ENCODE measurements around the gene LBP. TPM values are rescaled to one million over a fixed set of nuclear protein-coding genes. Genes with fewer than 3 reads are reported as not detected.

The LBP gene
- total and polyA plus RNA-seq, 2 donors (not counting 3 experiments of a cell fraction or from before 2014, with no cell fraction given): 0.03 TPM; not detected in 1

DNA sequence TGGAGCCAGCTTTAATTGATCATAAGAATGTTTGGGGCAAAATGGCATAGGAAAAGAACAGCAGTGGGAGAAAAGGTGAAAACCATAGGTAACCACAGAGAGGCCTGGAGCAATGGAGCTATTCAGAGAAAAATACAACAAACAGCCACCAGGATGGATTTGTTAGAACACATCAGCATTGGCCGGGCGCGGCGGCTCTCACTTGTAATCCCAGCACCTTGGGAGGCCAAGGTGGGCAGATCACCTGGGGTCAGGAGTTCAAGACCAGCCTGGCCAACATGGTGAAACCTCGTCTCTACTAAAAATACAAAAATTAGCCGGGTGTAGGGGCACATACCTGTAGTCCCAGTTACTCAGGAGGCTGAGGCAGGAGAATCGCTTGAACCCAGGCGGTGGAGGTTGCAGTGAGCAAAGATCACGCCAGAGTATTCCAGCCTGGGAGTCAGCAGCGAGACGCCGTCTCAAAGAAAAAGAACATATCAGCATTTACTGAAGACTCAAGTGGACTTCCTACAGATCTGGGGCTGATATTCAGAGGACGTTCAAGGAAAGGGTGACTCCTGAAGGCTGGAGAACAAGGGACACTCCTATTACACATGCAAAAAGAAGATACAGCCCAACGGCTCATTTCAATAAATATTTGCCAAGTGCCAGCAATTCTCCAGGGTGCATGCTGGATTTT lies 68.6 kb downstream of the LBP start:
- CTCF ChIA-PET: no interaction called here
- H3K9ac ChIP-seq (replicated peaks; ENCODE audit: extremely low read depth, insufficient read depth, low read length): no peak overlapping the region
- H3K27me3 ChIP-seq (ENCODE audit: control insufficient read depth in 2 of 2, insufficient read depth in 2 of 2, low read length in 2 of 2): no peaks in the 10 kb centered on the region
- BruUV-seq (replicated peaks): no TSS peak
- no peak overlapping the region for H2AFZ ChIP-seq (ENCODE audit: low read depth, low read length)
- DNase-seq (ENCODE audit: low read depth, low spot score) (no peak), FAIRE-seq (no peak)
- no peaks in the 10 kb centered on the region for H3K79me2 ChIP-seq (ENCODE audit: control insufficient read depth, insufficient read depth, low read length)
- intact Hi-C loops (cut with micrococcal nuclease) (no loop called here), dilution Hi-C loops (cut with MboI; ENCODE audit: extremely low pct_ligation_motif_present, low sequenced_read_pairs) (no loop called here)
- POLR2A ChIA-PET: no interaction called here
- H4K20me1 ChIP-seq (replicated peaks; ENCODE audit: control insufficient read depth, extremely low read depth, insufficient read depth, low read length): no peaks in the 10 kb centered on the region
- no peaks in the 10 kb centered on the region for H3K9me1 ChIP-seq (replicated peaks; ENCODE audit: control insufficient read depth, extremely low read depth, insufficient read depth, low read length)
- H3K4me2 ChIP-seq (ENCODE audit: insufficient read depth, low read length): no peak overlapping the region
- no peak overlapping the region for H3K27ac ChIP-seq (ENCODE audit: insufficient read depth, low read depth, low read length)
- no peaks in the 10 kb centered on the region for H3K9me3 ChIP-seq (replicated peaks; ENCODE audit: control insufficient read depth, insufficient read depth, low read length)
- no peak overlapping the region for H3K4me3 ChIP-seq (replicated peaks in 1 of 3; ENCODE audit: insufficient read depth in 1 of 3, low read depth in 1 of 3, low read length in 3 of 3)
- no peaks in the 10 kb centered on the region for H3K4me1 ChIP-seq (ENCODE audit: control insufficient read depth, extremely low read depth, insufficient read depth, low read length)
- TF ChIP-seq POLR2A (IDR thresholded peaks at IDR 0.05; ENCODE audit: low read depth, low read length) (no peak), EZH2 (IDR thresholded peaks at IDR 0.05; ENCODE audit: borderline replicate concordance, low read depth, low read length, severe bottlenecking) (no peak)
- H3K36me3 ChIP-seq (ENCODE audit: control insufficient read depth in 2 of 2, extremely low read depth in 1 of 2, insufficient read depth in 2 of 2, low read length in 2 of 2): peaks cover 13 to 14% of the 10 kb centered on the region in 2 experiments

DNA sequence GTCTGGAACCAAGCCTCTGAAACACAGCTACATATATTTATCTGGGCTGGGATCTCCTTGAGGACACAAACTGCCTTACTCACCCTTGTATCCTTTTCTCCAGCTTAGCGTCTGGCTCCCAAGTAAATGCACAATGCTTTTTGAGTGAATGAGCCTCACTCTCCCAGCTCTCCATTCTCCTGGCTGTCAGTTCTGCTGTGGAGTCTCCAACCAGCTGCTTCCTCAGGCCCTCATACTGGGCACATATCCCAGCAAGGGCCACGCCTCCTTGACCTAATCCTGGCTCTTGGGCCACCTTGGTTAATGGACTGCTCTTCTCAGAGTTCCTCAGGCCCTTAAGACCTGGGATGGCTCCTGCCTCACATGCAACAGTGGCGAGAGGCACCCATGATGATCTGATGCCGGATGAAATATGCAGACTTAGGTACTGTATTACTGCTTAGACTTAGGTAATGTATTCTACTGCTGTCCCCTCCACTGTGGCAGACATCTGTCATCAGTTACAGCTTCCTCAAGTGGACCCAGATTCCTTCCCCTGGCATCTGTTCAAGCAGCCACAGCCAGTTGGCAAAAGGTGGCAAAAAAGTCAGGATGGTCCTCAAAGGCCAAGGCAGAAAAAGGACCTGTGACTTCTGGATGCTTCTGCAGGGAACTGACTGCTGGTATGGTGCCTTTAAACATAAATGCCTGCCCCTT lies 72.4 kb downstream of the LBP start:
- peak; percentile 30 for TF ChIP-seq POLR2AphosphoS5 (IDR thresholded peaks at IDR 0.05; ENCODE audit: insufficient read depth, low read depth, low read length)
- TF ChIP-seq JUN (IDR thresholded peaks at IDR 0.05; ENCODE audit: borderline replicate concordance, insufficient read depth, insufficient read length, low read depth): no peak
- H3K4me3 ChIP-seq (replicated peaks in 1 of 3; ENCODE audit: insufficient read depth in 1 of 3, low read depth in 1 of 3, low read length in 3 of 3): no peak overlapping the region
- H3K9me1 ChIP-seq (replicated peaks; ENCODE audit: control insufficient read depth, extremely low read depth, insufficient read depth, low read length): no peaks in the 10 kb centered on the region
- no peaks in the 10 kb centered on the region for H3K27me3 ChIP-seq (ENCODE audit: control insufficient read depth in 2 of 2, insufficient read depth in 2 of 2, low read length in 2 of 2)
- no peaks in the 10 kb centered on the region for H4K20me1 ChIP-seq (replicated peaks; ENCODE audit: control insufficient read depth, extremely low read depth, insufficient read depth, low read length)
- no peak overlapping the region for H3K27ac ChIP-seq (ENCODE audit: insufficient read depth, low read depth, low read length)
- no peaks in the 10 kb centered on the region for H3K9me3 ChIP-seq (replicated peaks; ENCODE audit: control insufficient read depth, insufficient read depth, low read length)
- ChIA-PET POLR2A (interaction anchor here (1.1 kb wide), 1 partner anchor 54 kb away, joined by 3 read pairs; the partner anchor contains the start of gene RALGAPB), CTCF (interaction anchor here (0.9 to 2.8 kb wide), 6 partner anchors 10 to 345 kb away, joined by 3 to 17 read pairs (median 4); partner anchors contain the start of gene SNHG17)
- H3K4me2 ChIP-seq (ENCODE audit: insufficient read depth, low read length): no peak overlapping the region
- dilution Hi-C loops (cut with MboI; ENCODE audit: extremely low pct_ligation_motif_present, low sequenced_read_pairs): no loop called here
- H3K4me1 ChIP-seq (ENCODE audit: control insufficient read depth, extremely low read depth, insufficient read depth, low read length): no peaks in the 10 kb centered on the region
- H2AFZ ChIP-seq (ENCODE audit: low read depth, low read length): no peak overlapping the region
- intact Hi-C loops (cut with micrococcal nuclease): no loop called here
- DNase-seq (ENCODE audit: low read depth, low spot score) (peak; percentile 77), FAIRE-seq (peak; percentile 63)
- no peak overlapping the region for H3K9ac ChIP-seq (replicated peaks; ENCODE audit: extremely low read depth, insufficient read depth, low read length)
- H3K36me3 ChIP-seq (ENCODE audit: control insufficient read depth in 2 of 2, extremely low read depth in 1 of 2, insufficient read depth in 2 of 2, low read length in 2 of 2): peaks cover 28 to 42% of the 10 kb centered on the region in 2 experiments
- no TSS peak for BruUV-seq (replicated peaks)
- H3K79me2 ChIP-seq (ENCODE audit: control insufficient read depth, insufficient read depth, low read length): peaks cover 15% of the 10 kb centered on the region

Measured in endothelial cell of umbilical vein (primary cell).